Tibial nerve (tissue), 4 donors: Measurements from ENCODE around the gene NOL11. TPM values are rescaled to one million over a fixed set of nuclear protein-coding genes. Genes with fewer than 3 reads are reported as not detected.

ENCODE experiments used
- DNase-seq, 2 donors: peaks; one replicate each; pipeline ENCODE4 v3.0.0-alpha.2; 2019; ENCODE audit warnings: low spot score in 2 of 2
- H3K27ac ChIP-seq, 4 donors: fragments of 200-600 bp; sonication (generic) in 3 of 4; one replicate each; pipeline ENCODE4 v1.5.1; 2017 to 2019; ENCODE audit warnings: mild to moderate bottlenecking in 1 of 4
- H3K27me3 ChIP-seq, 2 donors: fragments of 200-600 bp; sonication (generic) in 1 of 2; one replicate each; pipeline versions ENCODE4 v1.5.1 to v1.6.0; 2017 to 2019
- H3K36me3 ChIP-seq, 3 donors: fragments of 200-600 bp; sonication (generic); one replicate each; pipeline ENCODE4 v1.5.1; 2018 to 2019
- H3K4me1 ChIP-seq, 4 donors: fragments of 200-600 bp; sonication (generic) in 3 of 4; one replicate each; pipeline ENCODE4 v1.5.1; 2017 to 2019
- H3K4me3 ChIP-seq, 4 donors: fragments of 200-600 bp; sonication (generic) in 3 of 4; one replicate each; pipeline ENCODE4 v1.5.1; 2017 to 2019; ENCODE audit warnings: mild to moderate bottlenecking in 1 of 4, moderate library complexity in 1 of 4
- H3K9me3 ChIP-seq, 4 donors: fragments of 200-600 bp; sonication (generic) in 3 of 4; one replicate each; pipeline ENCODE4 v1.5.1; 2017 to 2019
- EP300 ChIP-seq, 2 donors: sonication (generic); formaldehyde crosslinking; IDR thresholded peaks; one replicate each; pipeline ENCODE4 v1.6.1; 2017; ENCODE audit warnings: antibody characterized with exemption in 2 of 2, mild to moderate bottlenecking in 1 of 2
- POLR2A ChIP-seq, 2 donors: fragments of 450-650 bp; IDR thresholded peaks; one replicate each; pipeline ENCODE4 v1.6.1; 2017; ENCODE audit warnings: antibody characterized with exemption in 2 of 2, mild to moderate bottlenecking in 2 of 2, moderate library complexity in 2 of 2
- WGBS, 2 donors: methylation state at CpG; one replicate each; pipeline ENCODE4 v1.1.5; 2018; 5-methylcytosine and 5-hydroxymethylcytosine counted together
- total RNA-seq, 4 donors: library from RNA; depleted of rRNA; stranded (reverse); fragments of >200 nt; gene quantifications; one replicate each; pipeline ENCODE4 v1.1.0, GENCODE V29; 2016
- TF ChIP-seq, protein P1 (sequence below), 5 experiments: fragments of 200-600 bp in 3 of 5; fragments of 450-650 bp in 2 of 5; sonication (generic) in 3 of 5; IDR thresholded peaks; one replicate each; pipeline ENCODE4 v1.5.1; 2016 to 2019; ENCODE audit warnings: antibody characterized with exemption in 5 of 5, mild to moderate bottlenecking in 3 of 5, moderate library complexity in 2 of 5

Gene NOL11
- total RNA-seq, 4 donors from 2014 or later = 21.6 to 35.8 (median 32.1) TPM

DNA sequence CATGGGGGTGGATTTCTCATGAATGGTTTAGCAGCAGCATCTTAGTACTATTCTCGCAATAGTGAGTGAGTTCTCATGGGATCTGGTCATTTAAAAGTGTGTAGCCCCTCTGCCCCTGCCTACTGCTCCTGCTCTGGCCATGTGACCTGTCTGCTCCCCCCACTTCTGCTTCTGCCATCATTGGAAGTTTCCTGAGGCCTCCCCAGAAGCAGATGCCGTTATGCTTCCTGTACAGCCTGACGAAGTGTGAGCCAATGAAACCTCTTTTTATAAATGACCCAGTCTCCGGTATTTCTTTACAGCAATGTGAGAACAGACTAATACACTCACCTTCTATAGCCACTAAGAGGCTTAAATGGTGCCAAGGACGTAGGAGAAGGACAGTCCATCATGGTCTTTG lies 51.5 kb downstream of the NOL11 start:
- 68 to 69% methylated on average over 5 of the region's 5 CpGs for WGBS, 2 donors
- TF ChIP-seq, protein P1, sequence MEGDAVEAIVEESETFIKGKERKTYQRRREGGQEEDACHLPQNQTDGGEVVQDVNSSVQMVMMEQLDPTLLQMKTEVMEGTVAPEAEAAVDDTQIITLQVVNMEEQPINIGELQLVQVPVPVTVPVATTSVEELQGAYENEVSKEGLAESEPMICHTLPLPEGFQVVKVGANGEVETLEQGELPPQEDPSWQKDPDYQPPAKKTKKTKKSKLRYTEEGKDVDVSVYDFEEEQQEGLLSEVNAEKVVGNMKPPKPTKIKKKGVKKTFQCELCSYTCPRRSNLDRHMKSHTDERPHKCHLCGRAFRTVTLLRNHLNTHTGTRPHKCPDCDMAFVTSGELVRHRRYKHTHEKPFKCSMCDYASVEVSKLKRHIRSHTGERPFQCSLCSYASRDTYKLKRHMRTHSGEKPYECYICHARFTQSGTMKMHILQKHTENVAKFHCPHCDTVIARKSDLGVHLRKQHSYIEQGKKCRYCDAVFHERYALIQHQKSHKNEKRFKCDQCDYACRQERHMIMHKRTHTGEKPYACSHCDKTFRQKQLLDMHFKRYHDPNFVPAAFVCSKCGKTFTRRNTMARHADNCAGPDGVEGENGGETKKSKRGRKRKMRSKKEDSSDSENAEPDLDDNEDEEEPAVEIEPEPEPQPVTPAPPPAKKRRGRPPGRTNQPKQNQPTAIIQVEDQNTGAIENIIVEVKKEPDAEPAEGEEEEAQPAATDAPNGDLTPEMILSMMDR (IDR thresholded peaks at IDR 0.05) = no peak
- TF ChIP-seq EP300 (IDR thresholded peaks at IDR 0.05) = no peak
- no peak for TF ChIP-seq POLR2A (IDR thresholded peaks at IDR 0.05)
- peaks cover 0 to 4% (median 0%) of the 10 kb centered on the region in 4 donors for H3K4me1 ChIP-seq
- H3K36me3 ChIP-seq = no peaks in the 10 kb centered on the region
- H3K27me3 ChIP-seq = no peaks in the 10 kb centered on the region
- no peaks in the 10 kb centered on the region for H3K9me3 ChIP-seq
- DNase-seq = no peak
- H3K4me3 ChIP-seq = no peak overlapping the region
- H3K27ac ChIP-seq = no peak overlapping the region

- Histone ChIP-seq H3K4me1 (peaks cover 0 to 4% (median 0%) of the 10 kb centered on the region in 4 donors), H3K9me3 (no peaks in the 10 kb centered on the region), H3K27me3 (no peaks in the 10 kb centered on the region), H3K36me3 (no peaks in the 10 kb centered on the region), H3K4me3 (no peak overlapping the region), H3K27ac (no peak overlapping the region)
- DNase-seq = no peak
- WGBS, 2 donors = 77 to 83% methylated on average over 3 of the region's 3 CpGs
- TF ChIP-seq, protein P1 (IDR thresholded peaks at IDR 0.05) = no peak
- TF ChIP-seq POLR2A (IDR thresholded peaks at IDR 0.05) = no peak
- TF ChIP-seq EP300 (IDR thresholded peaks at IDR 0.05) = no peak
Observed at GRCh38 chr17:67770539-67770938, 52.8 kb downstream of the NOL11 start.

- peaks cover 0 to 4% (median 0%) of the 10 kb centered on the region in 4 donors for H3K4me1 ChIP-seq
Observed at GRCh38 chr17:67772679-67773078, 54.9 kb downstream of the NOL11 start.

GRCh38 chr17:67773246-67773645 lies 55.5 kb downstream of the NOL11 start:
- no peaks in the 10 kb centered on the region for H3K27me3 ChIP-seq
- DNase-seq = no peak
- no peak overlapping the region for H3K27ac ChIP-seq
- no peaks in the 10 kb centered on the region for H3K36me3 ChIP-seq
- peaks cover 0 to 4% (median 0%) of the 10 kb centered on the region in 4 donors for H3K4me1 ChIP-seq
- H3K9me3 ChIP-seq = no peaks in the 10 kb centered on the region
- no peak for TF ChIP-seq EP300 (IDR thresholded peaks at IDR 0.05)
- TF ChIP-seq, protein P1 (IDR thresholded peaks at IDR 0.05) = no peak
- TF ChIP-seq POLR2A (IDR thresholded peaks at IDR 0.05) = no peak
- WGBS, 2 donors = 36 to 38% methylated on average over 7 of the region's 7 CpGs
- no peak overlapping the region for H3K4me3 ChIP-seq

More at GRCh38 chr17:67772679-67773078, 54.9 kb downstream of the NOL11 start:
- H3K4me3 ChIP-seq = no peak overlapping the region
- TF ChIP-seq POLR2A (IDR thresholded peaks at IDR 0.05) = no peak
- no peak for TF ChIP-seq EP300 (IDR thresholded peaks at IDR 0.05)
- TF ChIP-seq, protein P1 (IDR thresholded peaks at IDR 0.05) = no peak
- no peak overlapping the region for H3K27ac ChIP-seq
- DNase-seq = no peak
- WGBS, 2 donors = 93% methylated on average over 7 of the region's 7 CpGs
- no peaks in the 10 kb centered on the region for H3K36me3 ChIP-seq
- no peaks in the 10 kb centered on the region for H3K27me3 ChIP-seq
- no peaks in the 10 kb centered on the region for H3K9me3 ChIP-seq

GRCh38 chr17:67779098-67779672 lies 61.4 kb downstream of the NOL11 start:
- H3K36me3 ChIP-seq = no peaks in the 10 kb centered on the region
- H3K27ac ChIP-seq = peak overlapping the region in 1 of 4 donors; percentile 67
- H3K4me3 ChIP-seq = no peak overlapping the region
- no peaks in the 10 kb centered on the region for H3K27me3 ChIP-seq
- peaks cover 0 to 6% (median 0%) of the 10 kb centered on the region in 4 donors for H3K4me1 ChIP-seq
- 25 to 26% methylated on average over 13 of the region's 13 CpGs for WGBS, 2 donors
- TF ChIP-seq, protein P1 (IDR thresholded peaks at IDR 0.05) = peak in 4 of 5 experiments; percentile 19 to 62 (median 31)
- TF ChIP-seq POLR2A (IDR thresholded peaks at IDR 0.05) (no peak), EP300 (IDR thresholded peaks at IDR 0.05) (peak in 1 of 2 donors; percentile 66)
- DNase-seq = peak; percentile 39 to 61
- H3K9me3 ChIP-seq = no peaks in the 10 kb centered on the region
